Measurements from ENCODE around the gene COX14. TPM values are rescaled to one million over a fixed set of nuclear protein-coding genes. Genes with fewer than 3 reads are reported as not detected.

Gene COX14
- total RNA-seq, 4 donors from 2014 or later, result 14.3 to 121 (median 45.4) TPM

DNA sequence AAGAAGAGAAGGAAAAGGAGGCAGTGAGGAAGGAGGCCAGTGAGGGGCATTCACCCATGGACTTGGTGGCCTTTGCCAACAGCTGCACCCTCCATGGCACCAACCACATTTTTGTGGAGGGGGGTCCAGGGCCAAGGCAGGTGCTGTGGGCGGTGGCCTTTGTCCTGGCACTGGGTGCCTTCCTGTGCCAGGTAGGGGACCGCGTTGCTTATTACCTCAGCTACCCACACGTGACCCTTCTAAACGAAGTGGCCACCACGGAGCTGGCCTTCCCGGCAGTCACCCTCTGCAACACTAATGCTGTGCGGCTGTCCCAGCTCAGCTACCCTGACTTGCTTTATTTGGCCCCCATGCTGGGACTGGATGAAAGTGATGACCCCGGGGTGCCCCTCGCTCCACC, 38.3 kb upstream of the COX14 start:
- H3K27me3 ChIP-seq, result no peaks in the 10 kb centered on the region
- TF ChIP-seq CTCF (IDR thresholded peaks at IDR 0.05), result no peak
- no peak for TF ChIP-seq POLR2A (IDR thresholded peaks at IDR 0.05)
- H3K27ac ChIP-seq, result no peak overlapping the region
- intact Hi-C loops (cut with DNase I; ENCODE audit: low total_unique reads), result loop anchor here (10.0 kb wide), 1 partner anchor 101 kb away; no protein-coding TSS in a partner anchor
- H3K4me3 ChIP-seq, result no peak overlapping the region
- no peaks in the 10 kb centered on the region for H3K9me3 ChIP-seq
- no peaks in the 10 kb centered on the region for H3K36me3 ChIP-seq
- no peak for DNase-seq
- no peaks in the 10 kb centered on the region for H3K4me1 ChIP-seq

DNA sequence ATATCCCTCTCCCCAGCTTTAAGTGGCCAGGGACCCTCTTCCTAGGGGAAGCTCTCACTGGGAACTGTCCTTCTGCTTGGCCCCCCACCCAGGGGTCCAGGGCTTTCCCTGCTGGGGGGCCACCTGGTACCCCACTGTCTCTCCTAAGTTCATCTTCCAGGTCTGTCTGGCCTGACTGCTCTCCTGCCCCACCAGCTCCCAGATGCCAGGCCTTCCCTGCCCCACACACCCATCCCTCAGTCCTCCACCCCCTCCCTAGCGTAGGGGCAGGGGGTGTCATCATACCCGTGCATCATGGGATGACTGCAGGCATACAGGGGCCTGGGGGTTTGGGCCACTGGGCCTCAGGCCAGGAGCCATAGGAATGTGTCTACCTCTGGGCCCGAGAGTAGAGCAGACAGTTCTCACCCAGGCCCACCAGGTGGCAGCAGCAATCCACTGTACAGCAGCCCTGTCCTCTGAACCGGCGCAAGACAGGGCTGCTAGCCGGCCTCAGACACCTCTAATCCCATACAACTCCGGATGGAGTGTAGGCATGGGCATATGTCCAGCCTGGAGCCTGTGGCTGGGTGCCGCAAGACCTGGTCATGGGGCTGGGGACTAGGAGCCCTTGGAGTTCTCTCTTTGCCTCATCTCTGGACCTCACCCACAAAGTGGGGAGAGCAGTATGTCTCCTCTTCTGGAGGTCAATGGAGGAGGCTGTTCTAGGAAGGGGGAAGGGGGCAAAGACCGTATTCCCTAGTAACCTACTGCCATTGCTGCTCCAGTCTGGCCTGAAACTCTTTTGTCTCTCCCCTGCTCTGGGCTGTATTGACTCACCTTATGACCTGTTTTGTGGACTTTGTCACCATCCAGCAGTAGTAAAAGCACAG, 36.9 kb upstream of the COX14 start:
- no peaks in the 10 kb centered on the region for H3K9me3 ChIP-seq
- no peaks in the 10 kb centered on the region for H3K27me3 ChIP-seq
- H3K27ac ChIP-seq, result no peak overlapping the region
- TF ChIP-seq CTCF (IDR thresholded peaks at IDR 0.05) (peak; percentile 93 to 98 (median 94)), POLR2A (IDR thresholded peaks at IDR 0.05) (no peak)
- H3K4me1 ChIP-seq, result no peaks in the 10 kb centered on the region
- DNase-seq, result peak; percentile 83 to 85
- intact Hi-C loops (cut with DNase I; ENCODE audit: low total_unique reads), result loop anchor here (10.0 kb wide), 1 partner anchor 100 kb away; no protein-coding TSS in a partner anchor
- no peak overlapping the region for H3K4me3 ChIP-seq
- no peaks in the 10 kb centered on the region for H3K36me3 ChIP-seq

DNA sequence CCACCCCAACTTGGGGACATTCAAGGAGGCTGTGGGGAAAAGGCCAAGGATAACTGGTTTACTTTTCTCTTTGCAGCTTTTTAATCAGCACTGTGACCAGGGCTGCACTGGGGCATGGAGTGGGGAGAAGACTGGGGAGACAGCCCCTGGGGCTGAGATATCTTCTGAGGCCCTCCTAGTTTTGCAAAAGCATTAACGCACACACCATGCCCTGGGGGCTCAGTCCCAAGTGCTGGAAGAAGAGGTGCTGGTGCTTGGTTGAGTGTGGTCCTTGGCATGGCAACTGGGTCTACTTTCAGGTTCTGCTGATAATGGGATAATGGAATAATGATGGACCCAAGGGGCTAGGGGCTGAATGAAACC, 36.2 kb upstream of the COX14 start:
- H3K36me3 ChIP-seq, result no peaks in the 10 kb centered on the region
- no peak for DNase-seq
- no peaks in the 10 kb centered on the region for H3K4me1 ChIP-seq
- H3K4me3 ChIP-seq, result no peak overlapping the region
- TF ChIP-seq CTCF (IDR thresholded peaks at IDR 0.05) (no peak), POLR2A (IDR thresholded peaks at IDR 0.05) (no peak)
- no peak overlapping the region for H3K27ac ChIP-seq
- intact Hi-C loops (cut with DNase I; ENCODE audit: low total_unique reads), result loop anchor here (10.0 kb wide), 1 partner anchor 99 kb away; no protein-coding TSS in a partner anchor
- no peaks in the 10 kb centered on the region for H3K9me3 ChIP-seq
- no peaks in the 10 kb centered on the region for H3K27me3 ChIP-seq

GRCh38 chr12:50077099-50077498, 34.9 kb upstream of the COX14 start:
- Histone ChIP-seq H3K9me3 (no peaks in the 10 kb centered on the region), H3K36me3 (no peaks in the 10 kb centered on the region), H3K27me3 (no peaks in the 10 kb centered on the region), H3K27ac (no peak overlapping the region), H3K4me1 (no peaks in the 10 kb centered on the region), H3K4me3 (no peak overlapping the region)
- no peak for DNase-seq
- intact Hi-C loops (cut with DNase I; ENCODE audit: low total_unique reads), result loop anchor here (10.0 kb wide), 1 partner anchor 98 kb away; no protein-coding TSS in a partner anchor
- TF ChIP-seq CTCF (IDR thresholded peaks at IDR 0.05) (no peak), POLR2A (IDR thresholded peaks at IDR 0.05) (no peak)

GRCh38 chr12:50078281-50078680, 33.8 kb upstream of the COX14 start:
- Histone ChIP-seq H3K9me3 (no peaks in the 10 kb centered on the region), H3K36me3 (no peaks in the 10 kb centered on the region), H3K4me1 (no peaks in the 10 kb centered on the region), H3K27me3 (no peaks in the 10 kb centered on the region), H3K4me3 (no peak overlapping the region), H3K27ac (no peak overlapping the region)
- intact Hi-C loops (cut with DNase I; ENCODE audit: low total_unique reads), result loop anchor here (10.0 kb wide), 1 partner anchor 97 kb away; no protein-coding TSS in a partner anchor
- no peak for TF ChIP-seq CTCF (IDR thresholded peaks at IDR 0.05)
- TF ChIP-seq POLR2A (IDR thresholded peaks at IDR 0.05), result no peak
- DNase-seq, result no peak

Measured in uterus (tissue), 4 donors.